ENCODE results near the gene HOXD13.

DNA sequence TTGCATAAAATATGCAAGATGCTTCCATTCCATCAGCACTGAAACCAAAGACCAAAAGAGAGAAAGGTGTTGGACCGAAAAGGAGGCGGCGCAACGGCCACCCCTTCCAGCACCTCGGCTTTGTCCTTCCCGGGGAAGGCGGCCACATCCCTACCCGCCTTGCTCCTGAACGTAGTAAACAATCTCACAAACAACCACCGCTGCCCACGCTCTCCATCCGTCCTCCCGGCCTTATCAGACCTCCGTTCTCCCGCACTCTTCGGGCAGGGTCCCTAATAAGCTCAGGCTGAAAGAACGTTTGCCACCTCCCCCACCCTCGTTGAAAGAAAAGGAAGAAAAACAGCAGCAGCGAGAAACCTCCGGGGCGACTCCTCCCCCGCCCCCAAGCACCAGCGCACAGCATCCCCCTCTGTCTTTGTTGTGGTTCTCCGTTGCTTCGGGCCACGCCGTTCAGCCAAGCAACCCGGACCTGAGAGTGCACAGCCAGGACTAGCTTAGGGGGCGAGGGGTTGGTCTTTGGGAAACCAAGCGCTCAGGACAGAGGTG lies 13.2 kb upstream of the HOXD13 start:
- TF ChIP-seq POLR2A (IDR thresholded peaks at IDR 0.05) (no peak), CTCF (IDR thresholded peaks at IDR 0.05) (no peak), EP300 (IDR thresholded peaks at IDR 0.05) (no peak)
